Activated naive CD4-positive, alpha-beta T cell treated with anti-CD3 and anti-CD28 coated beads, Interleukin-2, amount 50 U/mL, for 72 hours (primary cell): ENCODE data around the gene CHCHD6. TPM values are rescaled to one million over a fixed set of nuclear protein-coding genes. Genes with fewer than 3 reads are reported as not detected.

ENCODE experiments used
- ATAC-seq, 2 donors: fragments of 150-1000 bp; cut with Tn5 transposase; 2 replicates each; pipeline ENCODE4 v1.10.0; 2021; ENCODE audit warnings: mild to moderate bottlenecking in 2 of 2, moderate library complexity in 2 of 2
- DNase-seq, 2 donors: peaks; one replicate each; pipeline ENCODE4 v3.0.0; 2021 to 2022; ENCODE audit warnings: low spot score in 2 of 2
- H3K27ac Mint-ChIP-seq, 2 donors: one replicate each; pipeline ENCODE4 v1.8.0; 2022; ENCODE audit warnings: mild to moderate bottlenecking in 2 of 2, mixed read lengths in 2 of 2
- H3K36me3 Mint-ChIP-seq, 2 donors: one replicate each; pipeline ENCODE4 v1.8.0; 2022; ENCODE audit warnings: mixed read lengths in 2 of 2
- H3K9me3 Mint-ChIP-seq, 2 donors: one replicate each; pipeline ENCODE4 v1.8.0; 2022; ENCODE audit warnings: mixed read lengths in 2 of 2
- total RNA-seq, 2 donors: library from RNA; stranded (reverse); gene quantifications; one replicate each; pipeline ENCODE4 v1.2.3, GENCODE V29; 2022

CHCHD6 gene
- total RNA-seq, 2 donors from 2014 or later: 13.6 to 19.7 TPM

- DNase-seq (no peak), ATAC-seq (no peak)
- Mint-ChIP-seq H3K27ac (no peak overlapping the region), H3K9me3 (no peaks in the 10 kb centered on the region), H3K36me3 (peaks cover 0 to 6% of the 10 kb centered on the region in 2 donors)
Observed at GRCh38 chr3:126867190-126867862, 163.3 kb downstream of the CHCHD6 start.

- ATAC-seq (no peak), DNase-seq (no peak)
- Mint-ChIP-seq H3K9me3 (no peaks in the 10 kb centered on the region), H3K36me3 (peaks cover 0 to 8% of the 10 kb centered on the region in 2 donors), H3K27ac (no peak overlapping the region)
Observed at GRCh38 chr3:126867863-126868200, 163.8 kb downstream of the CHCHD6 start.

- ATAC-seq (no peak), DNase-seq (no peak)
- H3K27ac Mint-ChIP-seq: no peak overlapping the region
- H3K36me3 Mint-ChIP-seq: peaks cover 0 to 9% of the 10 kb centered on the region in 2 donors
- H3K9me3 Mint-ChIP-seq: no peaks in the 10 kb centered on the region
Observed at GRCh38 chr3:126870608-126871210, 166.7 kb downstream of the CHCHD6 start.

GRCh38 chr3:126872701-126873342 lies 168.8 kb downstream of the CHCHD6 start:
- ATAC-seq: no peak
- H3K36me3 Mint-ChIP-seq: peaks cover 0 to 7% of the 10 kb centered on the region in 2 donors
- no peak for DNase-seq
- H3K9me3 Mint-ChIP-seq: no peaks in the 10 kb centered on the region
- H3K27ac Mint-ChIP-seq: no peak overlapping the region

- Mint-ChIP-seq H3K27ac (no peak overlapping the region), H3K9me3 (no peaks in the 10 kb centered on the region), H3K36me3 (peaks cover 0 to 7% of the 10 kb centered on the region in 2 donors)
- ATAC-seq (no peak), DNase-seq (no peak)
Observed at GRCh38 chr3:126873416-126873815, 169.4 kb downstream of the CHCHD6 start.

GRCh38 chr3:126878664-126879063 lies 174.6 kb downstream of the CHCHD6 start:
- Mint-ChIP-seq H3K9me3 (no peaks in the 10 kb centered on the region), H3K36me3 (no peaks in the 10 kb centered on the region), H3K27ac (no peak overlapping the region)
- ATAC-seq: no peak
- DNase-seq: no peak

- Mint-ChIP-seq H3K36me3 (no peaks in the 10 kb centered on the region), H3K9me3 (no peaks in the 10 kb centered on the region), H3K27ac (no peak overlapping the region)
- DNase-seq (no peak), ATAC-seq (no peak)
Observed at GRCh38 chr3:126880901-126881300, 176.9 kb downstream of the CHCHD6 start.

GRCh38 chr3:126881861-126882260 lies 177.8 kb downstream of the CHCHD6 start:
- Mint-ChIP-seq H3K9me3 (no peaks in the 10 kb centered on the region), H3K36me3 (no peaks in the 10 kb centered on the region), H3K27ac (no peak overlapping the region)
- no peak for ATAC-seq
- no peak for DNase-seq

GRCh38 chr3:126883241-126883640 lies 179.2 kb downstream of the CHCHD6 start:
- ATAC-seq (no peak), DNase-seq (no peak)
- H3K9me3 Mint-ChIP-seq: no peaks in the 10 kb centered on the region
- H3K27ac Mint-ChIP-seq: no peak overlapping the region
- no peaks in the 10 kb centered on the region for H3K36me3 Mint-ChIP-seq

- DNase-seq (no peak), ATAC-seq (no peak)
- H3K9me3 Mint-ChIP-seq: no peaks in the 10 kb centered on the region
- H3K27ac Mint-ChIP-seq: no peak overlapping the region
- H3K36me3 Mint-ChIP-seq: no peaks in the 10 kb centered on the region
Observed at GRCh38 chr3:126885425-126885824, 181.4 kb downstream of the CHCHD6 start.

GRCh38 chr3:126886217-126886616 lies 182.2 kb downstream of the CHCHD6 start:
- DNase-seq (no peak), ATAC-seq (no peak)
- Mint-ChIP-seq H3K9me3 (no peaks in the 10 kb centered on the region), H3K27ac (no peak overlapping the region), H3K36me3 (no peaks in the 10 kb centered on the region)

GRCh38 chr3:126887686-126888085 lies 183.6 kb downstream of the CHCHD6 start:
- Mint-ChIP-seq H3K9me3 (no peaks in the 10 kb centered on the region), H3K27ac (no peak overlapping the region), H3K36me3 (no peaks in the 10 kb centered on the region)
- DNase-seq (no peak), ATAC-seq (no peak)

GRCh38 chr3:126888186-126888760 lies 184.2 kb downstream of the CHCHD6 start:
- H3K36me3 Mint-ChIP-seq: no peaks in the 10 kb centered on the region
- no peak for ATAC-seq
- DNase-seq: no peak
- no peak overlapping the region for H3K27ac Mint-ChIP-seq
- H3K9me3 Mint-ChIP-seq: no peaks in the 10 kb centered on the region

GRCh38 chr3:126889276-126890201 lies 185.5 kb downstream of the CHCHD6 start:
- Mint-ChIP-seq H3K9me3 (no peaks in the 10 kb centered on the region), H3K27ac (no peak overlapping the region), H3K36me3 (no peaks in the 10 kb centered on the region)
- no peak for DNase-seq
- ATAC-seq: no peak

- Mint-ChIP-seq H3K27ac (peak overlapping the region in 1 of 2 donors; percentile 45), H3K9me3 (no peaks in the 10 kb centered on the region), H3K36me3 (no peaks in the 10 kb centered on the region)
- DNase-seq: no peak
- no peak for ATAC-seq
Observed at GRCh38 chr3:126891141-126891540, 187.1 kb downstream of the CHCHD6 start.

- peak overlapping the region in 1 of 2 donors; percentile 45 for H3K27ac Mint-ChIP-seq
- DNase-seq (no peak), ATAC-seq (no peak)
- no peaks in the 10 kb centered on the region for H3K36me3 Mint-ChIP-seq
- no peaks in the 10 kb centered on the region for H3K9me3 Mint-ChIP-seq
Observed at GRCh38 chr3:126891791-126892190, 187.8 kb downstream of the CHCHD6 start.

GRCh38 chr3:126893651-126894050 lies 189.6 kb downstream of the CHCHD6 start:
- DNase-seq (no peak), ATAC-seq (no peak)
- no peaks in the 10 kb centered on the region for H3K36me3 Mint-ChIP-seq
- H3K9me3 Mint-ChIP-seq: no peaks in the 10 kb centered on the region
- no peak overlapping the region for H3K27ac Mint-ChIP-seq
